Lower leg skin (tissue), 4 donors: ENCODE results near the gene SLC22A14. TPM values are rescaled to one million over a fixed set of nuclear protein-coding genes. Genes with fewer than 3 reads are reported as not detected.

ENCODE experiments used
- DNase-seq, 2 donors: peaks; one replicate each; pipeline ENCODE4 v3.0.0-alpha.2; 2019; ENCODE audit warnings: low spot score in 2 of 2
- H3K4me3 ChIP-seq: fragments of 200-600 bp; sonication (generic); 2 replicates; pipeline ENCODE4 v1.5.1; 2017; ENCODE audit warnings: mild to moderate bottlenecking, low read depth; ENCODE audit not compliant: poor library complexity, severe bottlenecking
- POLR2A ChIP-seq, 2 donors: fragments of 450-650 bp; IDR thresholded peaks; one replicate each; pipeline ENCODE4 v1.6.1; 2016 to 2017; ENCODE audit warnings: antibody characterized with exemption in 2 of 2, mild to moderate bottlenecking in 1 of 2, moderate library complexity in 1 of 2
- WGBS, 2 donors: methylation state at CpG; one replicate each; pipeline ENCODE4 v1.1.5; 2018; 5-methylcytosine and 5-hydroxymethylcytosine counted together
- intact Hi-C: fragments of 100-400 bp; cut with DNase I; formaldehyde crosslinking; loops from one replicate; pipeline ENCODE4 v1.15.0; 2023; ENCODE audit warnings: low total_unique reads
- total RNA-seq, 4 donors: library from RNA; depleted of rRNA; stranded (reverse); fragments of >200 nt; gene quantifications; one replicate each; pipeline ENCODE4 v1.1.0, GENCODE V29; 2016
- TF ChIP-seq, protein P1 (sequence below), 3 donors: fragments of 450-650 bp; IDR thresholded peaks; one replicate each; pipeline ENCODE4 v1.5.1; 2016; ENCODE audit warnings: antibody characterized with exemption in 3 of 3, mild to moderate bottlenecking in 3 of 3, moderate library complexity in 2 of 3

SLC22A14 gene
- total RNA-seq, 4 donors from 2014 or later: 0.10 to 0.45 TPM; not detected in 2

DNA sequence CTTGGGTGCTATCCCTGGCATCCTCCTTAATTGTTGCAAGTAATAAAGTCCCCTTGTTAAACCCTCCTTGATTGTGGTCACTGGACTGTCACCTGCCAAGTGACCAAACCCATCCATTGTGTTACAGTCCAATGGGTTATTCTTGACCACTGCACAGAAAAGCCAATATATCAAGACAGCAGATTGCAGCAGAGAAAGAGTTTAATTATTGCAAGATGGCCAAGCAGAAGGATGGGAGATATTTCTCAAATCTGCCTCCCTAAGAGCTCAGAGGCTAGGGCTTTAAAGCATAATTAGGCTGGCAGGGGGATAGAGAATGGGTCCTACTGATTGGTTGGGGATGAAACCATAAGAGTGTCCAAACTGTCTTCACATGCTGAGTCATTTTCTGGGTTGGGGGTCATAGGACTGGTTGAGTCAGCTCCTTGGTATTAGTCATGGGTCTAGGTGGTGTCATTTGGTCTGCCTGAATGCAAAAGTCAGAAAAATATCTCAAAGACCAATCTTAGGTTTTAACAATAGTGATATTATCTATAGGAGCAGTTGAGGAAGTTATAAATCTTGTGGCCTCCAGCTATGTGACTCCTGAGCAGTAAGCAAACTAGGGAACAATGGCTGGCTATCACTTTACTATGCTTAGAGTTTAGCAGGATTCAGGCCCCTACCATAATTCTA lies 45.4 kb downstream of the SLC22A14 start:
- H3K4me3 ChIP-seq: no peak overlapping the region
- intact Hi-C loops: no loop called here
- no peak for DNase-seq
- TF ChIP-seq POLR2A (IDR thresholded peaks at IDR 0.05): no peak
- TF ChIP-seq, protein P1, sequence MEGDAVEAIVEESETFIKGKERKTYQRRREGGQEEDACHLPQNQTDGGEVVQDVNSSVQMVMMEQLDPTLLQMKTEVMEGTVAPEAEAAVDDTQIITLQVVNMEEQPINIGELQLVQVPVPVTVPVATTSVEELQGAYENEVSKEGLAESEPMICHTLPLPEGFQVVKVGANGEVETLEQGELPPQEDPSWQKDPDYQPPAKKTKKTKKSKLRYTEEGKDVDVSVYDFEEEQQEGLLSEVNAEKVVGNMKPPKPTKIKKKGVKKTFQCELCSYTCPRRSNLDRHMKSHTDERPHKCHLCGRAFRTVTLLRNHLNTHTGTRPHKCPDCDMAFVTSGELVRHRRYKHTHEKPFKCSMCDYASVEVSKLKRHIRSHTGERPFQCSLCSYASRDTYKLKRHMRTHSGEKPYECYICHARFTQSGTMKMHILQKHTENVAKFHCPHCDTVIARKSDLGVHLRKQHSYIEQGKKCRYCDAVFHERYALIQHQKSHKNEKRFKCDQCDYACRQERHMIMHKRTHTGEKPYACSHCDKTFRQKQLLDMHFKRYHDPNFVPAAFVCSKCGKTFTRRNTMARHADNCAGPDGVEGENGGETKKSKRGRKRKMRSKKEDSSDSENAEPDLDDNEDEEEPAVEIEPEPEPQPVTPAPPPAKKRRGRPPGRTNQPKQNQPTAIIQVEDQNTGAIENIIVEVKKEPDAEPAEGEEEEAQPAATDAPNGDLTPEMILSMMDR (IDR thresholded peaks at IDR 0.05): no peak

DNA sequence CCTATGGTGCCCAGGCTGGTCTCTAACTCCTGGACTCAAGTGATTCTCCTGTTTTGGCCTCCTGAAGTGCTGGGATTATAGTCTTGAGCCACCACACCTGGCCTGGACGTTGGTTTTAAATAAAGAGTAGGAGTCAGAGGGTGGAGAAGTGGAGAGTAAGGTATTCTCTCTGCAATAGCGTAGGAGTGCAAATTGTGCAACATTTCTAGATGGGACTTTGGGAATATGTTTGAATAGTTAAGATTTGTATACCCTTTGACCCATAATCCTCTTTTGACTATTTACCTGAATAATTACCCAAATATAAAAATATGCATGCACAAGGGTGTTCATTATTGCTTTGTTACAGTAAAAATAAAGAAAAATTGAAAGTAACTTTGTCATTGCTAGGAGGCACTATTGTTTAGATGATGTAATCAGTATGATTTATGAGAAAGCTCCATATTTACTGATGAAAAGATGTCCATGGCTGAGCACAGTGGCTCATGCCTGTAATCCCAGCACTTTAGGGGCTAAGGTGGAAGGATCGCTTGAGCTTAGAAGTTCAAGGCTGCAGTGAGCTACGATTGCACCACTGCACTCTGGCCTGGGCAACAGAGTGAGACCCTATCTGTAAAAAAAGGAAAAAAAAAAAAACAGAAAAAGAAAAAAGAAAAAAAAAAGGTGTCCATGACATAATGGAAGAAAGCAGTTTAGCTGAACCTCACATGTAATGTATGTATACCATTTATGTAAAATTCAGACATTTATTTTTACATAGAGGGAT lies 49.3 kb downstream of the SLC22A14 start:
- no peak for TF ChIP-seq POLR2A (IDR thresholded peaks at IDR 0.05)
- TF ChIP-seq, protein P1 (IDR thresholded peaks at IDR 0.05): no peak
- H3K4me3 ChIP-seq: no peak overlapping the region
- 75 to 88% methylated on average over 4 of the region's 4 CpGs for WGBS, 2 donors
- intact Hi-C loops: no loop called here
- no peak for DNase-seq

GRCh38 chr3:38332201-38332600 lies 50.1 kb downstream of the SLC22A14 start:
- H3K4me3 ChIP-seq: no peak overlapping the region
- no peak for TF ChIP-seq POLR2A (IDR thresholded peaks at IDR 0.05)
- TF ChIP-seq, protein P1 (IDR thresholded peaks at IDR 0.05): no peak
- WGBS, 2 donors: 72 to 73% methylated on average over 3 of the region's 3 CpGs
- intact Hi-C loops: no loop called here
- no peak for DNase-seq

GRCh38 chr3:38334142-38335055 lies 52.3 kb downstream of the SLC22A14 start:
- no peak for TF ChIP-seq POLR2A (IDR thresholded peaks at IDR 0.05)
- TF ChIP-seq, protein P1 (IDR thresholded peaks at IDR 0.05): no peak
- 63 to 66% methylated on average over 5 of the region's 5 CpGs for whole genome bisulfite sequencing, 2 donors
- H3K4me3 ChIP-seq: no peak overlapping the region
- intact Hi-C loops: no loop called here
- DNase-seq: no peak

GRCh38 chr3:38335263-38335662 lies 53.2 kb downstream of the SLC22A14 start:
- 84 to 86% methylated on average over 6 of the region's 6 CpGs for WGBS, 2 donors
- no peak for DNase-seq
- H3K4me3 ChIP-seq: no peak overlapping the region
- intact Hi-C loops: no loop called here
- TF ChIP-seq, protein P1 (IDR thresholded peaks at IDR 0.05): no peak
- no peak for TF ChIP-seq POLR2A (IDR thresholded peaks at IDR 0.05)
